HG02610 (cell line): ENCODE results near the gene ARSD.
"Not testable (repeated sequence)": the region's sequence is repeated elsewhere in the genome, so short reads cannot be mapped to it uniquely, and the experiment has no call there.

Experiments used
- ATAC-seq: cut with Tn5 transposase; IDR thresholded peaks from one replicate; pipeline ENCODE4 v1.9.1; 2021; ENCODE audit warnings: mild to moderate bottlenecking, moderate library complexity; ENCODE audit not compliant: unreplicated experiment

Gene ARSD

GRCh38 chrX:2894885-2895292, 34.2 kb downstream of the ARSD start:
- ATAC-seq: no peak

DNA sequence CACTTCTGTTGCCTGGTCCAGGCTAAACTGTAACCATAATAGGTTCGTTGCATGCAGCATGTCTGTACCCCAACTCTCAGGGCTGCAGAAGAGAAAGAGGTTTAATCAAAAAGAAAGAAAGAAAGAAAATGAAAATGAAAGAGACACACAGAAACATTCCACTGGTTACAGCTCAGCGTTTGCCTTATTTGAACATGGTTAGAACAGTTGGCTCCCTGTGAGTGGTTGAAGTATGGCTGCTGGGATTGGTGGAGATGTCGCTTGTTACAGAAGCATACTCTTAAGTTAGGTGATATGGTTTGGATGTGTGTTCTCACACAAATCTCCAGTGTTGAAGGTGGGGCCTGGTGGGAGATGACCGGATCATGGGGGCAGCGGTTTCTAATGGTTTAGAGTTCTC, 36.3 kb downstream of the ARSD start:
- ATAC-seq: no peak

DNA sequence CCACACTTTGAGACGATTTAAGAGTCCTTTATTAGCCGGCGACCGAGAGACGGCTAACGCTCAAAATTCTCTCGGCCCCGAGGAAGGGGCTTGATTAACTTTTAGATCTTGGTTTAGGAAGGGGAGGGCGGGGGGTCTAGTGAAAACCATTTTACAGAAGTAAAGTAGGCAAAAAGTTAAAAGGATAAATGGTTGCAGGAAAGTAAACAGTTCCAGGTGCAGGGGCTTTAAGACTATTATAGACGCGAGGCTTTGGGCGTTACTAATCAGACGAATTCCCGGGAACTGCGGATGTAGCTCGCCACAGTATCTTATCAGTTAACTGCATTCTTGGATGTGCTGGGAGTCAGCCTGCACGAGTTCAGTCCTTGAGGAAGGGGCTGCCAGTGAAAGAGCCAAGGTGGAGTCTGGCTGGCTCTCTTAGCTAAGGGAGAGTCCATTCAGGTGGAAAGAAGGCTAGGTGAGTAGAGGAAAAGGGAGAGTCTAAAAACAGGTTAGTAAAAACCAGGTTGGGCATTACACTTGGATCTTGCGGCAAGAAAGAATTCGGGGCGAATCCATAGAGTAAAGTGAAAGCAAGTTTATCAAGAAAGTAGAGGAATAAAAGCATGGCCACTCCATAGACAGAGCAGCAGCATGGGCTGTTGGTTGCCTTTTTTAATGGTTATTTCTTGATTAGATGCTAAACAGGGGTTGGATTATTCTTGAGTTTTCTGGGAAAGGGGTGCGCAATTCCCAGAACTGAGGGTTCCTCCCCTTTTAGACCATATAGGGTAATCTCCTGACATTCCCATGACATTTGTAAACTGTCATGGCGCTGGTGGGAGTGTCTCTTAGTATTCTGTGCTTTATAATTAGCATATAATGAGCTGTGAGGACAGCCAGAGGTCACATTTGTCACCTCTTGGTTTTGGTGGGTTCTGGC, 38.3 kb downstream of the ARSD start:
- not testable (repeated sequence) for ATAC-seq

GRCh38 chrX:2889706-2890490, 39.2 kb downstream of the ARSD start:
- ATAC-seq: not testable (repeated sequence)

GRCh38 chrX:2889045-2889605, 40.0 kb downstream of the ARSD start:
- ATAC-seq: no peak

GRCh38 chrX:2888309-2888708, 40.8 kb downstream of the ARSD start:
- ATAC-seq: no peak

GRCh38 chrX:2883770-2884169, 45.4 kb downstream of the ARSD start:
- no peak for ATAC-seq

- no peak for ATAC-seq
These were observed 49.5 kb downstream of the ARSD start for GRCh38 chrX:2879670-2880069.

- ATAC-seq: no peak
These were observed 50.6 kb downstream of the ARSD start for GRCh38 chrX:2878563-2878962.

- ATAC-seq: no peak
These were observed 53.2 kb downstream of the ARSD start for GRCh38 chrX:2875798-2876399.

- ATAC-seq: no peak
These were observed 54.0 kb downstream of the ARSD start for GRCh38 chrX:2875136-2875481.

DNA sequence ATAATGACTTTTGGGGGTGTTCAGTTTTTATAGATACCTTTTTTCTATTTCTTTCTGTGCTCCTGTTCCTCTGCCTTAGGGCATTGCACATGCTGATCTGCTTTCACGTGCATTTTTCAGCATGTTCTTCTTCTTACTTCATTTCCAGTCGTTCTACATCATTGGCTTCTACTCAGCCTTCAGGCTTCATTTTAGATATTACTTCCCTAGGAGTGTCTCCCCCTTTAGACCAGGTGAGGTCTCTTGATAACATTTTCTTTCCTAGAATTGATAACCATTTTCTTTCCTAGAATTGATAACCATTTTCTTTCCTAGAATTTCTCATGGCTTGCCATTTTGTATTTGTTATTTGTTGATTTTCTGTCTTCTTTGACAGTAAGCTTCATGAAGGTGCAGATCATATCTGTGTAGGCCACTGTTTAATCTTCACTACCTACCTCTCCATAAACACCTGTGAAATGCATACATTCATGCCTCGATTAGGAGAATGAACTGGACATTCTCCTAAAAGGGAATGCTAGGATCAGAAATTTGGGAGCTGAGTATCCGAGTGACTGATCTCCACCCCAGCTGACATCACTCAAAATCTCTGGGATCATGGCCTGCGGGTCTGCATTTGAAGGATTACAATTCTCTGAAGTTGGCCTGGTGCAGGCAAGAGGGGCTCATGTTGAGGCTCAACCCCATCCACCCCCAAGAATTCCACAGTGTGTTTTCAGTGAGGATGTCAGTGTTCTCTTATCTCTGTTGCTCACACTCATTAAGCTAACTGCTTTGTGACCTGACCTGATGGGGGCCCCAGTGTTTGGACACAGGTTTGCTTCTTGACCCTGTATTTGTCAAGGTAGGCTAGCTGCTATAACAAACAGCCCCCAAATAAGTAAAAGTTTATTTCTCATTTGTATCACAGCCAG, 54.7 kb downstream of the ARSD start:
- ATAC-seq: no peak

- no peak for ATAC-seq
These were observed 56.4 kb downstream of the ARSD start for GRCh38 chrX:2872671-2873277.

DNA sequence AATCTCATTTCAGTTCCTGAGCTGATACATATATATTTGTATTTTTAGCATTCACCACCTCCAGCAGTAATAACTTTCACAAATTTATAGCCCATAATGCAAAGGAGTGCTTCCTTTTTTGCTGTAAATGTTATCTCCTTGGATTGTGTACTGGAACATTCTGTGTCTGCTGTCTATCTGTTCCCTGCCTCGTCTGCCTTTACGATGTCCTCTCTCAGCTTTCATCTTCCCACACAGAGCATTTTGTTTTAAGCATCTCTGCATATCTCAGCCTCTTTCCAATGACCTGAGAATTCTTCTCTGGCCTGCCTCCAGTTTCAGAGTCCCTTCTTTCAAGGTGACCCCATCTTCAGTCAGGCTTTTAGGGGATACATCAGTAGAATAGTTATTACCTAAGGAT, 57.3 kb downstream of the ARSD start:
- ATAC-seq: no peak

DNA sequence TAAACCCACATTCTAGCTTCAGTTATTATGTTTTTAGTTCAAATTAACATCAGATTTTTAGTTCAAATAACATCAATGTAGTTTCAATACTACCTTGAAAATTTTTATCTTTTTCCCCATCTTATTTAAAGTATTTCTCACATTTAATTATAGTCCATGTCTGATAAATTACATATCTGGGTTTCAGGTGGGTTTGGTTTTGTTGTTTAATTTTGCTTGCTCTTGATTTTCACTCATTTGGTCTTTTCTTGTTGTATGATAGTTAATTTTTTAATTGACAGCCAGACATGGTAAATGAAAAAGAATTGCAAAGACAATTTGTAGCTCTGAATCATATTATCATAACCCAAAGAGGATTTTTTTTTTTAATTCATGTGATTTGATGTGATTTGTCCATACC, 58.5 kb downstream of the ARSD start:
- no peak for ATAC-seq

GRCh38 chrX:2867206-2867605, 61.9 kb downstream of the ARSD start:
- ATAC-seq: no peak

GRCh38 chrX:2863646-2864045, 65.5 kb downstream of the ARSD start:
- no peak for ATAC-seq

- no peak for ATAC-seq
These were observed 66.7 kb downstream of the ARSD start for GRCh38 chrX:2862404-2862803.

GRCh38 chrX:2859197-2859797, 69.8 kb downstream of the ARSD start:
- no peak for ATAC-seq

DNA sequence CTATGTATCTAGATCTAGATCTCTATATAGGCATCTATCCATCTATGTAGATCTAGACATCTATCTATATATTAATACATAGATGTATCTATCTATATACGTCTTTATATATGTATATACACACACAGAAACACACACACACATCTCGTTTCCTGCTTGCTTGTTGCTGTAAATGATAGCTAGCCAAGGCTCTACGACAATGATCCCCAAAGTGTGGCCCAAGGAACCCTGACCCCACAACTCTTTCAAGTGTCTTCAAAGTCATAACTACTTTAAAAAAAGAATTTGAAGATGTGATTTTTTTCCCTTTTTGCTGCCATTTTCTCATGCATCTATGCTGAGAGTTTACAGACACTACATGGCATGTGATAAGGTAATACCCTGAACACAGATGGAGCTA, 71.6 kb downstream of the ARSD start:
- no peak for ATAC-seq
